ENCODE measurements around the gene CCDC182. TPM values are rescaled to one million over a fixed set of nuclear protein-coding genes. Genes with fewer than 3 reads are reported as not detected.

The CCDC182 gene
- total RNA-seq, 1 donor from 2014 or later: not detected

DNA sequence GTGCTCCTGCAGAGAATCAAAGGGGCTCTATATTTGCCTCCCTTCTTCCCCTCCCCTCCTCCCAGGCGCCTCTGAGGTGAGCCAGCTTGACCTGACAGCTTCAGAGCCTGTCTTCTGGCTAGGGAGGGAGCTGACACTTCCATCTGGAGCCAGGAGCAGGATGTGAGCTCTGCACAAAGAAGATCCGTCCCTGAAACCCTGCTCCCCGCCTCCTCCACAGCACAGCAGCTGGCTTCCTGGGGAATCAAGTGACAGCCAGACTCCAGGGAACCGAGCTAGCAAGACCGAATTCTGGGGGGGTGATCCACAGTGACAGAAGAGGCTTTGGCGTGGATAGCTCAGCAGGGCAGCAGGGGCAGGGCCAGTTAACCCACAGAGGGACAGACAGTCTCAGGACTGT is 37.2 kb downstream of the CCDC182 start:
- DNase-seq (ENCODE audit: low read depth): no peak
- Histone ChIP-seq H4K20me1 (ENCODE audit: insufficient read depth, low read length) (no peaks in the 10 kb centered on the region), H3K79me2 (ENCODE audit: insufficient read depth, low read length) (no peaks in the 10 kb centered on the region), H3K27ac (ENCODE audit: low read depth, low read length) (no peak overlapping the region), H3K36me3 (ENCODE audit: insufficient read depth, low read length) (no peaks in the 10 kb centered on the region), H3K4me1 (ENCODE audit: insufficient read depth, low read length) (no peaks in the 10 kb centered on the region), H3K9me3 (ENCODE audit: insufficient read depth, low read depth, low read length) (no peaks in the 10 kb centered on the region), H3K4me2 (ENCODE audit: low read length) (no peak overlapping the region), H3K9ac (ENCODE audit: low read length) (no peak overlapping the region), H3K27me3 (ENCODE audit: insufficient read depth, low read length) (peaks cover 4% of the 10 kb centered on the region), H2AFZ (ENCODE audit: low read depth, low read length) (no peak overlapping the region), H3K4me3 (ENCODE audit: insufficient read depth, low read depth, low read length) (no peak overlapping the region)
- TF ChIP-seq, protein P1, sequence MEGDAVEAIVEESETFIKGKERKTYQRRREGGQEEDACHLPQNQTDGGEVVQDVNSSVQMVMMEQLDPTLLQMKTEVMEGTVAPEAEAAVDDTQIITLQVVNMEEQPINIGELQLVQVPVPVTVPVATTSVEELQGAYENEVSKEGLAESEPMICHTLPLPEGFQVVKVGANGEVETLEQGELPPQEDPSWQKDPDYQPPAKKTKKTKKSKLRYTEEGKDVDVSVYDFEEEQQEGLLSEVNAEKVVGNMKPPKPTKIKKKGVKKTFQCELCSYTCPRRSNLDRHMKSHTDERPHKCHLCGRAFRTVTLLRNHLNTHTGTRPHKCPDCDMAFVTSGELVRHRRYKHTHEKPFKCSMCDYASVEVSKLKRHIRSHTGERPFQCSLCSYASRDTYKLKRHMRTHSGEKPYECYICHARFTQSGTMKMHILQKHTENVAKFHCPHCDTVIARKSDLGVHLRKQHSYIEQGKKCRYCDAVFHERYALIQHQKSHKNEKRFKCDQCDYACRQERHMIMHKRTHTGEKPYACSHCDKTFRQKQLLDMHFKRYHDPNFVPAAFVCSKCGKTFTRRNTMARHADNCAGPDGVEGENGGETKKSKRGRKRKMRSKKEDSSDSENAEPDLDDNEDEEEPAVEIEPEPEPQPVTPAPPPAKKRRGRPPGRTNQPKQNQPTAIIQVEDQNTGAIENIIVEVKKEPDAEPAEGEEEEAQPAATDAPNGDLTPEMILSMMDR (IDR thresholded peaks at IDR 0.05; ENCODE audit: insufficient read depth, low read depth, low read length): no peak
- TF ChIP-seq EZH2 (IDR thresholded peaks at IDR 0.05; ENCODE audit: insufficient read depth, low read length): no peak
- FAIRE-seq: no peak
- Mint-ChIP-seq H3K27me3 (ENCODE audit: low read depth, unreplicated experiment) (peaks cover 17% of the 10 kb centered on the region), H3K9me3 (ENCODE audit: unreplicated experiment) (peaks cover 4% of the 10 kb centered on the region), H3K4me3 (ENCODE audit: unreplicated experiment) (no peak overlapping the region), H3K36me3 (ENCODE audit: low read depth, unreplicated experiment) (no peaks in the 10 kb centered on the region), H3K27ac (ENCODE audit: unreplicated experiment) (no peak overlapping the region), H3K4me1 (ENCODE audit: low read depth, unreplicated experiment) (no peaks in the 10 kb centered on the region)

GRCh38 chr17:57706761-57707160 is 38.3 kb downstream of the CCDC182 start:
- Histone ChIP-seq H3K9ac (ENCODE audit: low read length) (no peak overlapping the region), H3K4me2 (ENCODE audit: low read length) (no peak overlapping the region), H3K9me3 (ENCODE audit: insufficient read depth, low read depth, low read length) (no peaks in the 10 kb centered on the region), H3K27ac (ENCODE audit: low read depth, low read length) (no peak overlapping the region), H3K27me3 (ENCODE audit: insufficient read depth, low read length) (peaks cover 4% of the 10 kb centered on the region), H4K20me1 (ENCODE audit: insufficient read depth, low read length) (no peaks in the 10 kb centered on the region), H3K4me3 (ENCODE audit: insufficient read depth, low read depth, low read length) (no peak overlapping the region), H3K36me3 (ENCODE audit: insufficient read depth, low read length) (no peaks in the 10 kb centered on the region), H3K79me2 (ENCODE audit: insufficient read depth, low read length) (no peaks in the 10 kb centered on the region), H3K4me1 (ENCODE audit: insufficient read depth, low read length) (no peaks in the 10 kb centered on the region), H2AFZ (ENCODE audit: low read depth, low read length) (no peak overlapping the region)
- Mint-ChIP-seq H3K27ac (ENCODE audit: unreplicated experiment) (no peak overlapping the region), H3K4me3 (ENCODE audit: unreplicated experiment) (no peak overlapping the region), H3K4me1 (ENCODE audit: low read depth, unreplicated experiment) (no peaks in the 10 kb centered on the region), H3K9me3 (ENCODE audit: unreplicated experiment) (peaks cover 4% of the 10 kb centered on the region), H3K36me3 (ENCODE audit: low read depth, unreplicated experiment) (no peaks in the 10 kb centered on the region), H3K27me3 (ENCODE audit: low read depth, unreplicated experiment) (peaks cover 17% of the 10 kb centered on the region)
- TF ChIP-seq, protein P1 (IDR thresholded peaks at IDR 0.05; ENCODE audit: insufficient read depth, low read depth, low read length): no peak
- no peak for TF ChIP-seq EZH2 (IDR thresholded peaks at IDR 0.05; ENCODE audit: insufficient read depth, low read length)
- DNase-seq (ENCODE audit: low read depth) (no peak), FAIRE-seq (no peak)

DNA sequence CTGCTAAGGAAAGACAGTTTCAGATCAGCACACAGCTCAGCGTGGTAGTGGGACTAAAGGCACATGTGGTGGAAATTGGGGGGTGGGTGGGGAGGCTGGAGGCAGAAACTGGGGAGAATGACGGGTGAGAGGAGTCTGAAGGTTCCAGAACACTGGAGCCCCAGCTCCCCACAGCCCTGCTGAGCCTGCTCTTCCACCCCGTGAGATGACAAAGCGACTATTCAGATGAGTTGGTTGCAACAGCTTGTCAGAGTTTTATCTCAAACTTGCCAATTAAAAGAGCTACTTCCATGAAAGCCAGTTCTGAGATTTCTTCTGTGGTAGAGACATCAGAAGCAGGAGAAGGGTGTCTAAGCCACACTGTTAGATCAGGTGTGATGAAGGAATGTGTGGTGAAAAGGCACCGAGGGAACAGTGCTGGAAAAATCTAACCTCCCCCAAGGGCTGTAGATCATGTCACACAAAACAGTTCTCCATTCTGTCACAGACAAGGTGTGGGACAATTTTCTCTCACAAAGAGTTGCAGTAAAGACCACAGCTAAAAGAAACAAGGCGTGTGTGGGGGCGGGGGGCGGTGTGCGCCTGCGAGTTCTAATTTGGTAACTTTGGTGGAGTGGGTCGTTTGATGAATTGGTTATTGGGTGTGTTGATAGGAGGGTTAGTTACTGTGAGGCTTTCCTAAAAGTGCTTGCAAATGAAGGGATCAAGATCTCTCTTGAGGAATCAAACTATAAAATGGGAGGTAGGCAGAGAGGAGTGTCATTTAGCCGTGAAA is 39.0 kb downstream of the CCDC182 start:
- H3K27me3 Mint-ChIP-seq (ENCODE audit: low read depth, unreplicated experiment): peaks cover 17% of the 10 kb centered on the region
- no peaks in the 10 kb centered on the region for H3K4me1 ChIP-seq (ENCODE audit: insufficient read depth, low read length)
- no peaks in the 10 kb centered on the region for H3K9me3 ChIP-seq (ENCODE audit: insufficient read depth, low read depth, low read length)
- H3K27me3 ChIP-seq (ENCODE audit: insufficient read depth, low read length): peaks cover 4% of the 10 kb centered on the region
- DNase-seq (ENCODE audit: low read depth): no peak
- no peak overlapping the region for H3K9ac ChIP-seq (ENCODE audit: low read length)
- no peaks in the 10 kb centered on the region for H4K20me1 ChIP-seq (ENCODE audit: insufficient read depth, low read length)
- H3K4me1 Mint-ChIP-seq (ENCODE audit: low read depth, unreplicated experiment): no peaks in the 10 kb centered on the region
- H3K4me3 ChIP-seq (ENCODE audit: insufficient read depth, low read depth, low read length): no peak overlapping the region
- TF ChIP-seq EZH2 (IDR thresholded peaks at IDR 0.05; ENCODE audit: insufficient read depth, low read length): no peak
- TF ChIP-seq, protein P1 (IDR thresholded peaks at IDR 0.05; ENCODE audit: insufficient read depth, low read depth, low read length): no peak
- H3K4me2 ChIP-seq (ENCODE audit: low read length): no peak overlapping the region
- no peaks in the 10 kb centered on the region for H3K79me2 ChIP-seq (ENCODE audit: insufficient read depth, low read length)
- no peak overlapping the region for H3K4me3 Mint-ChIP-seq (ENCODE audit: unreplicated experiment)
- H2AFZ ChIP-seq (ENCODE audit: low read depth, low read length): no peak overlapping the region
- no peaks in the 10 kb centered on the region for H3K36me3 Mint-ChIP-seq (ENCODE audit: low read depth, unreplicated experiment)
- H3K27ac ChIP-seq (ENCODE audit: low read depth, low read length): no peak overlapping the region
- H3K27ac Mint-ChIP-seq (ENCODE audit: unreplicated experiment): no peak overlapping the region
- H3K9me3 Mint-ChIP-seq (ENCODE audit: unreplicated experiment): no peaks in the 10 kb centered on the region
- H3K36me3 ChIP-seq (ENCODE audit: insufficient read depth, low read length): no peaks in the 10 kb centered on the region
- FAIRE-seq: no peak

Measured in astrocyte (in vitro differentiated cells and primary cell).